Stimulated activated CD4-positive, alpha-beta T cell treated with anti-CD3 and anti-CD28 coated beads, Interleukin-15, amount 100 ng/mL, for 48 hours (primary cell): ENCODE measurements around the gene CENPI.
A peak's percentile ranks its signal among the peaks of the same experiment; 100 is the strongest.
"Not testable (repeated sequence)": the region's sequence is repeated elsewhere in the genome, so short reads cannot be mapped to it uniquely, and the experiment has no call there.

Source experiments
- DNase-seq, 2 donors: peaks; one replicate each; pipeline ENCODE4 v3.0.0-alpha.2; 2020; ENCODE audit warnings: low read depth in 2 of 2

The CENPI gene, protein sequence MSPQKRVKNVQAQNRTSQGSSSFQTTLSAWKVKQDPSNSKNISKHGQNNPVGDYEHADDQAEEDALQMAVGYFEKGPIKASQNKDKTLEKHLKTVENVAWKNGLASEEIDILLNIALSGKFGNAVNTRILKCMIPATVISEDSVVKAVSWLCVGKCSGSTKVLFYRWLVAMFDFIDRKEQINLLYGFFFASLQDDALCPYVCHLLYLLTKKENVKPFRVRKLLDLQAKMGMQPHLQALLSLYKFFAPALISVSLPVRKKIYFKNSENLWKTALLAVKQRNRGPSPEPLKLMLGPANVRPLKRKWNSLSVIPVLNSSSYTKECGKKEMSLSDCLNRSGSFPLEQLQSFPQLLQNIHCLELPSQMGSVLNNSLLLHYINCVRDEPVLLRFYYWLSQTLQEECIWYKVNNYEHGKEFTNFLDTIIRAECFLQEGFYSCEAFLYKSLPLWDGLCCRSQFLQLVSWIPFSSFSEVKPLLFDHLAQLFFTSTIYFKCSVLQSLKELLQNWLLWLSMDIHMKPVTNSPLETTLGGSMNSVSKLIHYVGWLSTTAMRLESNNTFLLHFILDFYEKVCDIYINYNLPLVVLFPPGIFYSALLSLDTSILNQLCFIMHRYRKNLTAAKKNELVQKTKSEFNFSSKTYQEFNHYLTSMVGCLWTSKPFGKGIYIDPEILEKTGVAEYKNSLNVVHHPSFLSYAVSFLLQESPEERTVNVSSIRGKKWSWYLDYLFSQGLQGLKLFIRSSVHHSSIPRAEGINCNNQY

GRCh38 chrX:101097546-101098453 lies at the start of gene CENPI:
Gene CENPI, plus strand, starts transcription at chrX:101098204. Its CDS starts 2,867 bp downstream, at chrX:101101071.
- peak; percentile 88 for DNase-seq

- DNase-seq, result no peak
Observed at GRCh38 chrX:101051153-101051548, 46.9 kb upstream of the CENPI start.

DNA sequence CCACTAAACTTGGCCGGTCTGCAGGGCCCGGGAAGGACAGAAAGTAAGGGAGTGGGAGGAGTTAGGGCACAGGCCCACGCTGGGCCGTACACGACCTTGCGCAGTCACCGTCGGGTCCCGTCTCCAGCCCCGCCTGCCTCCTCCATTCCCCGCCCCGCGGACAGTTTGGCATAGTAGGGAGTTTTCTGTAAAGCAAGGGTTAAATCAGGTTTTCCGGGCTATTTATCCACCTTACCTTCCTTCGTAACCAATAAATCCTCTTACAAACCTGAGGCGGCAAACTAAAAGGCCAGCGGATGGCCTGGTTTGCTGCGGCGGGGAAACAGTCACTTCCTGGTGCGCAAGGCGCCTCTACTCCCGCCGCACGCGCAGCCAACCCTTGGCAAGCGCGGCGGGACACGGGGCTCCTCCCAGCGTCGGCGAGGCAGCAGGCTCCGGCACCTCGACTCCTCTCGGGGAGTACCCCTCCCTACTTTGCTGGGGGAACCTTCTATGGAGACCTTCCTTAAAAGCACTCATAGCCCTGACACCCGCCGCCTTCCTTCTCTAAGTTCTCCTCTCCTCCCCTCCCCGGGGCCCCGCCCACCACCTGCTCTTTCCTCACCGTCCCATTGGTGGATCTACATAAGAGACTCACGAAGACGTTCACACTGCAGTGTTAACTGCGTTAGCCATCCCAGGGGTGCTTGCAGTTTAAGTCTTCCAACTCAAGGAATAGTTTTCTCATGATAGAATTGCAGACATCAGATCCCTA lies 46.3 kb upstream of the CENPI start, which contains the start of gene TRMT2B:
Gene TRMT2B, minus strand, starts transcription at position 563 of the 754 bp plus-strand sequence. CDS start 9,822 bp downstream, outside the sequence.
- peak; percentile 56 to 70 for DNase-seq

DNA sequence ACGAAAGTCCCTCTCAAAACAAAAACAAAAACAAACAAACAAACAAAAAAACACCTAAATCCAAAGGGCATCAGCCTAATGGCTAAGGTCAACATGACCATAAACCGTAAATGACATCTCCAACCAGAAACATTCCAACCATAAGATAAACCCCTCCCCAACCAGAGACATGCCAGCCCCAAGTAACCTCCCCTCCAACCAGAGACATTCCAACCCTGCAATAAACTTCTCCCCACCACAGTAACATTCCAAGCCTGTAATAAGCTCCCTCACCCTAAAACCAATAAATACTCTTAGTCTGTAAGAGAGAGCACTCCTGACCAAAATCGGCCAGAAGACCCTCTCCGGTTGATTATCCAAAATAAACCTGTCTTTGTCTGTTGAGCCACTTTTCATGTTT lies 41.5 kb upstream of the CENPI start:
- DNase-seq, result not testable (repeated sequence)

- no peak for DNase-seq
Observed at GRCh38 chrX:101057093-101057714, 40.8 kb upstream of the CENPI start.

DNA sequence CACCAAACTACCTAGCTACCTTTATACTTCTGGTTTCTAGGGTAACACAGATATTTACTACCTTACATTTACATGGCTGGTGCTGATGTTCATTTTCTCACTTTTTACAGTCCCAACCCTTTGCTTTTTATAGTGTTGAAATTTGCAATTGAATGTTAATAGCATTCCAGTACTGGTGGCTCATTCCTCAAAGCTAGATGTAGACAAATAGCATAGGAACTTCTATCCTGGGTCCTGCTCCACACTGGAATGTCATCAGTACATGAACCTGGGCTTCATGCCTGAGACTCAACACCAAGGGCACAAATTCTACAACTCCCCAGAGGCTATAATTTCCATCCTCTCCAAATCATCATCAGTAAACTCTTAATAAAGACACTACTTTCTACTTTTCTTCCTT lies 35.8 kb upstream of the CENPI start:
- no peak for DNase-seq

DNA sequence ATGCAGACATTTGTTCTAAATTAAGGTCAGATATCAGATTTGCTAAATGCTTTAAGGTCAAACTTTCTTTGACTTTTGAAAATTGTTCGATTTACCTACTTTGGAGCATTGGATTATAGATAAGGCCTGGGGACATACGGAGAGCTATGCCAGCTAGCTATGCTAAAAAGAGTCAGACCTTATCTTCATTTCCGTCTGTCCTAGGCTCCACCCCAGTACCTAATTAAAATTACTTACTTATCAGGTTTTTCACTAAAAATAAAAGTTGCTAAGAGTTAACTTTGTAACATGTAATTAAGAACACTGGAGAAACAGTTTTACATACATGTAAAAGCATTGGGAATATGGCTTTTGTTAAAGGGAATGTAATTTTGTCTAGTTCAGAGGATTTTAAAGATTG lies 26.4 kb upstream of the CENPI start:
- no peak for DNase-seq

DNA sequence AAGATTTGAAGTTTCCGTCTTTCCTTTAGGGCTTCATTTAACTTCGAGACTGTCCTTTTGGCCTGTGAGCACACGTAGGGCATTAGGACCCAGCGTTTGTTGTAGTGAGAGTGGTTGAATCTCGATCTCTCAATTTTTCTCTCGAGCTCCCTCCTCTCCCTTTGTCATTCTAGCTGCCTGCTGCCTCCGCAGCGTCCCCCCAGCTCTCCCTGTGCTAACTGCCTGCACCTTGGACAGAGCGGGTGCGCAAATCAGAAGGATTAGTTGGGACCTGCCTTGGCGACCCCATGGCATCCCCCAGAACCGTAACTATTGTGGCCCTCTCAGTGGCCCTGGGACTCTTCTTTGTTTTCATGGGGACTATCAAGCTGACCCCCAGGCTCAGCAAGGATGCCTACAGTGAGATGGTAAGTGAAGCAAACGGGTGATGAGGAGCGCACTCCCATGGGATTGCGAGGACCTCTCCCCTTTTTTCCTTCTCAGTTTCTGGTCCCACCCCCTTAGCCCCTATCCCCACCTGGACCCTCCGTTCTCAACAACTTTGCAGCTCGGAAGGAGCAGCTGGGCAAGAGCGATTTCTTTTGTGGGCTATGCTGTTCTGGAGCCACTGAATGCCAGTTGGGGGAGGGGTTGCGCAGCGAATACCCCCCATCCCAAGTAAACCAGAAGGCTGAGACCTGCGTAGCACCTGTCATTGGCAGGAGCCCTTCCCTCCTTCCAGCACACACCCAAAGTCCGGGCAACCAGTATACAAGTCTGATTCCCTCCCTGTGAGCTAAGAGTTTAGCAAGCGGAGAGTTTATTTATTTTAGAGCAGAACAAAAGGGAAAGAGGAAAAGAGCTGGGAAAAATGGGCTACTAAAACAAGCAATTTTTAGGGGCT lies 19.0 kb upstream of the CENPI start, which contains the start of gene TMEM35A:
Gene TMEM35A, plus strand, starts transcription at position 164 of the 883 bp plus-strand sequence. Its CDS starts 124 bp downstream, at position 288.
- no peak for DNase-seq

- DNase-seq, result no peak
Observed at GRCh38 chrX:101079736-101080270, 18.2 kb upstream of the CENPI start.

GRCh38 chrX:101080326-101081124 lies 17.5 kb upstream of the CENPI start:
- no peak for DNase-seq

- no peak for DNase-seq
Observed at GRCh38 chrX:101081231-101081630, 16.8 kb upstream of the CENPI start.

DNA sequence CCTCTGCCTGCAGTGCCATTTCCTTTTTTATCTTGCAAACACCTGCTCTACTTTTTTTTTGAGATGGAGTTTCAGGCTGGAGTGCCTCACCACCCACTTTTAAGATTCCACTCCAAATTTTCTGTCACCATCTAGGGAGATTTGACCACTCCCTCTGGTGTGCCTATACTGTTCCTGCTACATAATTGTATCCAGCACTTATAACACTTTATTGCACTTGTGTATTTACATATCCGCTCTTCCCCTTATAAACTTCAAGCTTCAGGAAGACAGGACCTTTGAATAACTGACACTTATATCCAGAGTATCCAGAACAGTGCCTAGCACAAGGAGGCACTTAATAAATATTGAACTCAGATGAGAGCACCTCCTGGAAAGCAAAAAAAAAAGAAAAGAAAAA lies 6.2 kb upstream of the CENPI start:
- DNase-seq, result no peak

DNA sequence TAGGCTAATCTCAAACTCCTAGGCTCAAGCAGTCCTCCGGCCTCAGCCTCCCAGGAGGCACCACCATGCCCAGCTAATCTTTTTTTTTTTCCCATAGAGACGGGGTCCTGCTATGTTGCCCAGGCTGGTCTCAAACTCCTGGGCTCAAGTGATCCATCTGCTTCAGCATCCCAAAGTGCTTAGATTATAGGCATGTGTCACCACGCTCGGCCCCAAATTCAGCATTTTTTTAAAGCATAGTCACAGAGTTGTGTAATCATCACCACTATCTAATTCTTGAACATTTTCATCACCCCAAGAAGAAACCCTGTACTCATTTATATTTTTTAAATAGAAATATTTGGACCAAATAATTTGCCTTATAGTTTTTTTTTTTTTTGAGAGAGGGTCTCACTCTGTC lies 10.3 kb downstream of the CENPI start:
- no peak for DNase-seq

DNA sequence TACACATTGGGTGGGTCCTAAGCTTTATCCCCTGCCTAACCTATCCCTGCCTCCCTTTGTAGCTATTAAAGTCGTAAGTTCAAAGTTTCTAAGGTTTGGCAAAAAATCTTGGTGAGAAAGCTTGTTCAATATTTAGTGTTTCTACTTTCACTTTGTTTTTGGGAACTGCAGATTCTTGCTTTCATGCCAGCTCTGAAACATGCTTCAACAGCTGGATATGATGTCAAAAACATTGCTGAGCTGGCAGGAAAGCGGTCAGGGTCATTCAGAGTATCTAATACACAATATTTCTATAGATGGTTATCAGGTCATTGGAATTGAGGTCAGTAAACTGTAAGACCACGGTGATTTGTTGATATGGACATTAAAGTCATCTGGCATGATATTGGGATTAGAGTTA lies 19.7 kb downstream of the CENPI start:
- DNase-seq, result no peak

DNA sequence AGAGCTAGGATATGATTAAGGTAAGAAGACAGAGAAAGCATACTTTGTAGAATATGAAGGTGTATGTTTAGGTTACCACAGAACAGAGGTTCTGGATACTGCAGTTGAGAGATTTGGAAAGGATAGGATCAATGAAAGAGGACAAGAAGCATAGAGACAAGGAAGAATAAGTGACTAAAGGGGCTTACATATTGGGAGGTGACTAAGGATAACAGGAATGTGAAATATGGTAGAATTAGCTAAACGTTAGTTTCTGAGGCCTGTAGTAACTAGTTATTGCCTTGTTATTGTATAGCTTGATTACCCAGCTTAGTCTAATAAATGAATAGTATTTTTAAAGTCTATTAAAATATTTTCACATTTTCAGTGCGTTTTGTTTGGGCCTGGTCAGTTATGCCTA lies 38.2 kb downstream of the CENPI start:
- no peak for DNase-seq
